Brain pericyte (primary cell): ENCODE data around the gene PLCB4.

Experiments used
- DNase-seq: peaks from one replicate; pipeline ENCODE4 v3.0.0-alpha.2; 2012; ENCODE audit warnings: low read depth, low spot score

The PLCB4 gene

DNA sequence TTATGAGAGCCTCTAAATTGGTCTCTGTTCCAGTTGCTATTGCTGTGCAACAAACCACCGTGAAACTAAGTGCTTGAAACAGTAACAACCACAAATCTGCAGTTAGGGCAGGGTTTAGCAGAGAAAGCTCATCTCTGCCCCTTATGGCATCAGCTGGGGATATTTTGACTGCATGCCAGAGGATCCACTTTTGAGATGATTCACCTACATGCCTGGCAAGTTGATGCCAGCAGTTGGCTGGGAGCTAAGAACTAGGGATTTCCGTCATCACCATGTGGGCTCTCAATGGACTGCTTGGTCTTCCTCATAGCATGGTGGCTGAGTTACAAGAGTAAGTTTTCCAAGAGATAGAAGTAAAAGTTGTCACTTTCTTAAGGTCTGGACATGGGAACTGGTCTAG, 35.1 kb downstream of the PLCB4 start:
- no peak for DNase-seq

DNA sequence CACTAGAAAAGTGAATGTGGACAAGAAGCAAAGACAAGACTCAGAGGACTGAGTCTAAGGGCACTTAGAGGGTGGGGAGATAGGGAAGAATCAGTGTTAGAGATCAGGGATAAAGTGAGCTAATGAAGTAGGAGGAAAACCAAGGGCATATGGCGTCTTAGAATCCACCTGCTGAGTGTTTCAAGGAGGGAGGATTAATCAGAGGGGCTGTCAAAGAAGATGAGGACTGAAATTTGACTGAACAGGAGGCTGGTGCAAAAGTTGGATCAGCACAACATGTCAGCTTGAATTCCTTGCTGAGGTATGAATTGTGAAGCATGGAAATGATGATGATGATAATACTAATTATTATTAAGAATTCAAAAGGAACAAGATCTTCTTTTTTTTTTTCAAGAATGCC, 39.4 kb downstream of the PLCB4 start:
- DNase-seq = no peak

DNA sequence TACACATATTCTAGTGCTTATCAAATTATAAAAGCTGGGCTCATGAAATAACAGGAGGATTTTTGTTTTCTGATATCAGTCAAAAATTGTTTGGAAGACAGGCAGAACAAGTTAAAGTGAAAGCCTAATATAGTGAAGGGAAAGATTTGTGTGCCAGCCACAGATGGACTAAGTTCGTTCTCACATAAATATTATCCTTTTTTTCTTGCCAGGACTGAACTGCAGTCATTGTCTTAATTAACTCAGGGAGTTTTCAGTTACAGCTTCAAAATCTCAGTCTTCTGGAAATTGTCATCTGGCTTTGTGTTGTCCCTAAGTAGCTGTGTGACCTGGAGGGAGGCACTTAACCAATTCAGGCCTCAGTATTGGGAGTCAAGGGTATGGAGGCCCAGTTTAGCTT, 40.7 kb downstream of the PLCB4 start:
- DNase-seq = no peak

DNA sequence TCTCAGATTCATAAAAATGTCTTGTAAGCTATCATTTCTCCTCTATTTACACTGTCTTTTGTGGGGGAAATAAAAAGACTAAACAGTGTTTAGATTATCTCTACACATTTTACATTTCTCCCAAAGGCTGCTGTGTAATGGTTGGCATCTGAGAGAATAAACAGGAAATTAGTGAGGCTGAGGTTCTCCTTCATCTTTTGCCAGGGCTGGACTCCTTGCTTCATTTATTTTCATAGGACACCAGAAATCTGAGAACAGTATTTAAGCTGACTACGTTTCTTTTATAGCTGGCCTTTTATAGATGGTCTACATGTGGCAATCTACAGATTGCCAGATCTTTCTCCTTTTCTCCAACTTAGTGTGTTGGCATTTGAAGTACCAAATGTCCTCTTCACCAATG, 41.5 kb downstream of the PLCB4 start:
- no peak for DNase-seq

DNA sequence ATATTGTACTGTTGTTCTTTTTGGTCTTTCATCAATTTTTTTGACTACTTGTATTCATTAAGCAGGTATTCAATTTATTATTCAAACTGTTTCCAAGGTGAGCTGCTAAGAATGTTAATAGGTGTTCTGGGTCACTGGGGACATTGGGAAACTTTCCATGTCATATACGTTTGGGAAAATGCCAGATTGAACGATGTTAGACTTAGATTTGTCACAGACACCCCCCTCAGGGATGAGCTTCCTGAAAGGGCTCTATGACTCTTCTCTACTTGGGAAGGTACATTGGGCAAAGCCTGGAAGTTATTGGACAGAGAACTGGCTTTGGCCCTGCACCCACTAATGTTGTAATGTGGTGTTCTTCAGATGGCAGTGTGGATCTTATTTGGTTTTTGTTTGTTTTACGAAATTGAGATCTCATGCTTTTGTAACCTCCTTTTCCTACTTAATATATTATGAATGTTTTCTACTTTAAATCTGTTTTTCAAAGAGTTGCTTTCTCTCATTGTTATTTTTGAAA, 42.1 kb downstream of the PLCB4 start:
- no peak for DNase-seq

DNA sequence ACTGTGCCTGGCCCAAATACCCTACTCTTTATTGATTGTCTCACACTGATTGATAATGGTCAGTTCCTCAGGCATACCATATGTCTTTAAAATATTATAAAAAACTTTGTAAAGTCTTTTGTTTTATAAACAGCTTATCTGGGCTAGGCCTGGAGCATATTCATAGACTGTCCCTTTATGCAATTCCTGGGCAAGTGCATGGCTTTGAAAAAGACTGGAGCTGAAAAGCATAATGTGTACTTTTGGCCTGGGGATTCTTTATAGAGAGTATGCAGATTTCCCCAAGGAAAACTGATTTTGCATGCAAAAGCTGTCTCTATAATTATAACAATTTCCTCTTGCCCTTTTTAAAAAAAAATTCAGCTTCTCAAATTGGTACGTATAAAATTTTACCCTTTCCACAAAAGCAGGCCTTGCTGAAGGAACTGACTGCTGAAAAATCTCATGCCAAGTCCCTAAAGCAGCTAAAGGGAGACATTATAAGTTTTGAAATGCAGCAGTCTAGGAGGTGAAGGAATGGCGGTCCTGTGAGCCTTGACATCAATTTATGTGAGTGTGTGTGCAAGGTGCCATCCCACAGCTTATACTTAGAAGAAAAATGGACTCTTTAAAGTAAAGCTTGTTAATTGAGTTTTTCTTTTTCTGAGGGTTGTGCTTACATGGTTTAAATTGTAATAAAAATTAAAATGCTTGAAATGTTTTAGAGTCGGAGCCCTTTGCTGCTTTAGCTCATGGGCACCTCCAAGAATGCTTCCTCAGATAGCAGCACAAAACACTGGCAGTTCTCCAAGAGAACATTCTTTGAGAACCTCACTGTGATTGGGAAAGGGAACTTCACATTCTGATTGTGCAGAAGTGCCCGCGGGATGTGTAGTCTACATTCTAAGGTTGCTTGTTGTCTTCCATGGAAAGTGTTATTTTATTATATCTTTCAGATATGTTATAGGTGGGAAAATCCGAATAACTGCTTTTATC, 43.9 kb downstream of the PLCB4 start:
- DNase-seq = no peak

DNA sequence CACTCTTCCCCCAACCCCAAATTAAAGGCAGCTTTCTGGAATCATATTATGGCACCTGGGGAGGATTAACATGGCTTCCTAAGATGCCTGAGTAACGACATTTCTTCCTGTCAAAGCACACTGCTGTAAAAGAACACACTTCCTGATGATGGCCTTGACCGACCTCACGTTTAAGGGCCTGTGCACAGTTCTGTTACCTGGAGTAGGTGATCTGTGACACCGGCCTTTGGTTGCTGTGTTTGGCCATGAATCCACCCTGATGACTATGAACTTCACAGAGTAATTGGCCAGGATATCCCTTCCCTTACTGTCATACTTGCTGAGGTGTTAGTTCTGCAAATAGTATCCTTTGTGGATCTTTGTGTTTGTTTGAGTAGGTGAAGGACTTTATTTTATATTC, 45.8 kb downstream of the PLCB4 start:
- no peak for DNase-seq

DNA sequence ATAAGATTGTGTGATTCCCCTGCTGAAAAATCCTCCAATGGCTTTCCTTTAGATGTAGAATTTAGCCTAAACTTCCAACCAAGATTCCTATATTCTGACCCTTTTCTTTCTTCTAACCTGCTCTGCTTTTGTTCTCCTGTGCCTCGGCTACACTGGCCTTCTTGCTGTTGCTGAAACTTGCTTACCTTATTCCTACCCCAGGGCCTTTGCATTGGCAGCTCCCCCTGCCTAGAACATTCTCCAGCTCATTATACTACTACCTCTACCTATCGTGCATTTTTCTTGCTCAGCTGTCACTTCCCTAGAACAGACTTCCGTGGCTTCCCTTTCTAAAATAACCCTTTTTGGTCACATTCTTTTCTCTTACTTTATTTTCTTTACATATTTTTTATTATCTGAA, 48.7 kb downstream of the PLCB4 start:
- no peak for DNase-seq

DNA sequence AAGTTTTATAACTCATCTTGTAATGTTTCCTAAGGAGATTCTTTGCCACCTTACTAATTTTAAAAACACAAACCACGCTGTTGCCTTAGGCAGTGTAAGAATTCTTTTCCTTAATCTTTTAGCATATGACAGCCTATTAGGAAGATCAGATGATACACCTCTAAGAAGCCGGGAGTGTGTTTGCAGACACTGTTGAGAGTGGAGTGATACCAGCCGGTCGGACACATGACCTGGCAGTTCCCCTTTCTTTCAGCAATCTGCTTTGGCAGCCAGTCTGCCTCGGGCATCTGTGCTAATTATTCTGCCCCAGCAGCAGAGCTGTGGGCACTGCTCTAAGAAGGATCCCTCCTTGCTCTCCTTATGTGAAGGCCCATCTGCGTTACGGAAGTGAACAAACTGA, 50.9 kb downstream of the PLCB4 start:
- no peak for DNase-seq

DNA sequence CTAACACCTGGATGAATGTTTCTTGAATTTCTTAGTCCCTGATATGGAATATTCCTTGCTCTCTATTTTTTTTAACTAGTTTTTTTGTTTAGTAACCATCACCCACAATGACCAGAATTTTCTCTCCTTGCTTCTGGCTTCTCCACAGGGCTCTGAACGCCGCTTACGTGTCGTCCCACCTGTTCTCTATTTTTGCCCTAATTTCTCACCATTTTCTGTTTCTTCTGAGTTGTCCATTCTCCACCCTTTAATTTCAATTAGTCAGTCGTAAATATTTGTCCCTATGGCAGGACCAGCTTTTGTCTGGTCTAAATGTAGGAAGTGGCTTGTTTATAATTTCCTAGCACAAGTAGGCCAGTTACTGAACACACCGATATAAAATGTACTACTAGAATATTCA, 52.3 kb downstream of the PLCB4 start:
- DNase-seq = no peak

DNA sequence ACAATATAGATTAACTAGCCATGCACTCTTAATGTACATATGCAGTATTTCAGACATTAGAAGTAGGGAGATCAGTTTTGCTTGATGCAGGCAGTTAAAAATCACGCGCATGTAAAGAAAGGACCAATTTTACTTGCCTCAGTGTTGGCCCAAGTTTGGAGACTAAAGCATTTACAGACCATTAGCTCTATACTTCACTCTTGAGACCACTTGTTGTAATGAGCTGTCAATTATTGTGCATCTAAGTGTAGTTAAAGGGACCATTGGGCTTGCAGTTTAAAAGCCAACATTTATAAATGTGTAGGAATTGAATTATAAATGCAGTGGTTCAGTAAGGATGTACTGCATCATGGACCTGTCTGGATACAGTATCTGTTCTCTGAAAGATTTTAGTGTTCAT, 53.7 kb downstream of the PLCB4 start:
- DNase-seq = no peak

DNA sequence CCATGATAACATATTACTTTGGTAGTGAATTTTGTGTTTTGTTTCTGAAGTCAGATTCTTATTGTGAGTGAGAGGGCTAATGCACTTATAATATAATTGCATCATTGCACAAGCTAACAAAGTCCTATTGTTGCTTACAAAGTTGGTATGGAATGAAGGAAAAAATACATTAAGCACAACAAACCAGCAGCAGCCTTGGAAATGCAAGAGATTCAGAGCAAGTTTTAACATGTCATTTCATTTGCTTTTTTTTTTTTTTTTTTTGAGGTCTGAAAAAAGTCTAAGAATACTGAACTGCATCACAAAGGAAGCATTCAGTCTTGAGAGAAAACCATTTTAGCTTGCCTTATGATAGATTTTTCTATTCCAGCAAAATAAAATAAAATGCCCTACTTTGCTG, 57.6 kb downstream of the PLCB4 start:
- no peak for DNase-seq

DNA sequence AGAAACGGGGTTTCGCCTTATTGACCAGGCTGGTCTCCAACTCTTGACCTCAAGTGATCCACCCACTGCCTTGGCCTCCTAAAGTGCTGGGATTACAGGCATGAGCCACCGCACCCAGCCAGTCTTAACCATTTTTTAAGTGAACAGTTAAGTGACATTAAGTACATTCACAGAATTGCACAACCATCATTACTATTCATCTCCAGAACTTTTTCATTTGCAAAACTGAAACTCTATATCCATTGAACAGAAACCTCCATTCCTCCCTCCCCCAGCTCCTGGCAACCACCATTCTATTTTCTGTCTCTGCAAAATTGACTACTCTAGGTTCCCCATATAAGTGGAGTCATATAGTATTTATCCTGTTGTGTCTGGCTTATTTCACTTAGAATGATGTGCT, 59.7 kb downstream of the PLCB4 start:
- DNase-seq = no peak

DNA sequence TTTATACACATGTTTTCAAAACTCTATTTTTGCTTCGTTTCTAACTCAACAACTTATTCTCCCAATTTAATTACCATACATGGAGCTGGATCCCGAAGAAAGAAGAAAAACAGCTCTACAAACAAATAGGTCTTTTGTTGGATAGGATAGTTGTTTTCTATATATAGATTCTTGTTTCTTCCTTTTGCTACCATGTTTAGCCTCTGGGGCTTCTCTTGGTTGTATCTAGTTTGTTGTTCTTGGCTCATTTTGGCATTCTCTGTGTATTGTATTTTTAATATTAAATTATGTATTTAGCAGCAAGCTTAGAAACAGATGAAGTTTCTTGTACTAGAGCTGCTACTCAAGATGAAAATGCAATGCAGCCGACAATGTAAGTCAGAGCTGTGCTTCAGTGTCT, 60.9 kb downstream of the PLCB4 start:
- DNase-seq = no peak

DNA sequence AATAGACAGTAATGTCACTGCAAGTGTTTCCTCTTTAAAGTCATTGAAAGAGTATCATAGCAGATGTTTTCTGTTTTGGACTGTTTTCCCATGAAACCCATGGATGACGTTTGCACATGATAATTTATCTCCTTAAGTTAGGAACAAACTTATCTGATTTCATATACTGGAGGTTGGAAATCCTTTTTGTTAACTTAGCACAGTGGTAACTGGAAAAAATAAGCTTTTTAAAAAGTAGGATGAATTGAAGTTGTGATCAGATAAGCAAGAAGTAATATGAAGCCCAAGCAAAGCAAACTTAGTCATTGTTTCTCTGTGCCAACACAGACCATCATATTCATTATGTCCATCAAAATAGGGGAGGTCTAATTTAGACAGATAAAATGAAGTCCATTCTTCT, 61.6 kb downstream of the PLCB4 start:
- no peak for DNase-seq

DNA sequence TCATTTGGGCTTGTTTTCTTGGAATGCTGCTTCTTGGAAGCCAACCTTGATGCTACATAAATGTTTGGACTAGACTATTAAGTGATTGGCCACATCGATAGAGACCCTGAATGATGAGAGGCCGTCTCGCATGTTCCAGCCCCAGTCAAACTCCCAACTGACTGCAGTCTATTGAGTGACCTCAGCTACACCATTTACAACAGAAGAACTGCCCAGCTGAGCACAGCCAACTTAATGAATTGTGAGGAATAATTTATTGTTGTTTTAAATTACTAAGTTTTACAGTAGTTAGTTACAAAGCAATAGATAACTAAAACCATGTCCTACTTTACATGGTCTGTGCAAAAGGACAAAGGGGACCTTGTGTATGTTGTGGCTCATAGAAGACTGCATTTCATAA, 63.0 kb downstream of the PLCB4 start:
- DNase-seq = no peak

DNA sequence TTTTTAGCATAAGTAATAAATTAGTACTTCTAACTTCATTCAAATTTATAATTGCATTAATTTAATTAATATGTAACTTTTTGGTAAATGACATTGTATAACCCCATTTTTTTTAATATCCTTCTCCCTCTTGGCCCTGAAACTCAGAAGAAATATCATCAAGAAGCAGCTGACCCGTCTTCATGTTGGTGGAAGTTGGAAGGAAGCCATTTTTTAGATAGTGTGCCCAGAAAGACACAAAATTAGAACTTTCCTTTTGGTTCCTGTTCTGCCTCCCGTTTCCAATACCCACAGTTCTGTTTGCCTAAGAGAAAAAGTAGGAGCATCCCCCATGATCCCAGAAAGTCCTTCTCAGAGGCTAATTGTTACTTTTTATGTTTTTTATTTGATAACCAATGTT, 65.5 kb downstream of the PLCB4 start:
- DNase-seq = no peak

DNA sequence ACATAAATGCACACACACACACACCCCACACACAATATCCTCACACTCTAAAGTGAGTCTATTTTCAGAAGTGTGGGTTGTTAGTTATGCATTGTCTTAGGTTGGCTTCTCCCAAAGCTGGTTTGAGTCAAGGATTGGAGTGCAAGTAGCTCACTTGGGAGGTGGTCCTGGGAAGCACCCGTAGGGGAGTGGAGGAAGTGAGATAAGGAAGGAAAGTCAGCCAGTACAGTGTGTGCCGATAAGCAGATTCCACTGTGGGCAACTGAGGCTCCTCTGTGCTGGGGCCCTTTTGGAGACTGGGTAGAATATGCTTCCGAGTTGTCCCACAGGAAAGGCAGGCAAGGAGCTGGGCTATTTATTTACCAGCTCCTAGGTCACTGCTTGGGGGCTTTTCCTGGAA, 67.2 kb downstream of the PLCB4 start:
- DNase-seq = no peak

DNA sequence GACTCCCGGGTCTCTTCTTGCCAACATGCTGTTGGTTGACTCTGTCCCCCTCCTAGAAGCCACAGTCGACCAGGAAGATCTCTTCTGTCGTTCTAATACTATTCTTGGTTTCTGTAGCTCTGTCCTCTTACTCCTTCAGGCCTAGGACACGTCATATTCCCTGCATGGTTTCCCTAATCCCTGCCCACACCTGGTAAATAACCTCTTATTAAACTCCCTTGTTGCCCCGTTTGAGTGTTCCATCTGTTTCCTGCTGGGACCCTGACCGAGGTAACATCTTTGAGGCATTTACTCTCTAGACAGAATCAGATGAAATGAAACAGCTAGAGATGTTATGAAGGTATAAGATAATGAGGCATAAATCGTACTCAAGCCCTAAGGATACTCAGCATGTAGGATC, 68.1 kb downstream of the PLCB4 start:
- DNase-seq = no peak

DNA sequence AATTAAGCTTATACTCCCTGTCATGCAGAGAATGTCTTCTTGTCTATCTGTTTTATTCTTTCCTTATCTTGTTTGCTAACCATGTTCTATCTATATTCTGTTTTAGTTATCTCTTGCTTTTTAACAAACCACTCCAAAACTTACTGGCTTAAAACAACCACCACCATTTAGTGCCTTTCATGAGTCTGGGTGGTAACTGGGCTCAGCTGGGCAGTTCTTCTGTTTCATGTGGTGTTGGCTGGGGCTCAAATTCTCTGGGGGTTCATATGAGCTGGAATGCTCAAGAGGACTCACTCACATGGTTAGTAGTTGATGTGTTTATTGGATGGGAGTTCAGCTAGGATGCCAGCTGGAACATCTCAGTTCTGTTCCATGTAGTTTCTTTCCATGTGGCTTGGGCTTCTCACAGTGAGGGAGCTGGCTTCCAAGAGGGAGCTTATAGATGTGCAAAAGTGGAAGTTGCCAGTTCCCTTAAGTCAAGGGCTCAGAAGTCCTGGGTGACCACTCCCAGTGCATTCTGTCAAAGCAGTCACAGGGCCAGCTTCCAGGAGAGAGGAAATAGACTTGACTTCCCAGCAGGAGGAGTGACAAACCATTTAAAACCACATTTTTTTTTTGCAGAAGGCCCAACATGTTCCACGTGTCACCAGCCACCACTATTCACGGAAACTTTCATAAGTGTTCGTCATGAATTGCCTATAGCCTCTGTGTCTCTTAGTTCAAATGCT, 70.4 kb downstream of the PLCB4 start:
- no peak for DNase-seq

DNA sequence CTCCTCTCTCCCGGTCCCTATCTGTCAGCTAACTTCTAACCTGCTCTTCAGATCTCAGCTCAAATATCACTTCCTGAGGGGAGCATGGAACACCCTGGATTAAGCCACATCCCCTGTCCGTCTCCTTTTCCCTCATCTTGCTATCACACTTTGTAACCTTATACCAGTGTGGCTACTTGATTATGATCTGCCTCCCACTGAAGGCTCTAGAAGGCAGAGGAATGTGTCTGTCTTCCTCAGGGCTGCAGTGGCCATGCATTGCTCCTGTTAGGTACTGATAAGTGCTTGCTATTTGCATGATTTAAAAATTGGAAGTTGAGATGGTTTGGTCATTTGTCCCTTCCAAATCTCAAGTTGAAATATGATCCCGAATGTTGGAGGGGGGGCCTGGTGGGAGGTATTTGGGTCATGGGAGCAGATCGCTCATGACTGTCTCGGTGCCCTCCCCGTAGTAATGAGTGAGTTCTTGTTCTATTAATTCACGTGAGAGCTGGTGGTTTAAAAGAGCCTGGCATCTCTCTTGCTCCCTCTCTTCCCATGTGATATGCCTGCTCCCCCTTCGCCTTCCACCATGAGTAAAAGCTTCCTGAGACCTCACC, 71.4 kb downstream of the PLCB4 start:
- DNase-seq = no peak

DNA sequence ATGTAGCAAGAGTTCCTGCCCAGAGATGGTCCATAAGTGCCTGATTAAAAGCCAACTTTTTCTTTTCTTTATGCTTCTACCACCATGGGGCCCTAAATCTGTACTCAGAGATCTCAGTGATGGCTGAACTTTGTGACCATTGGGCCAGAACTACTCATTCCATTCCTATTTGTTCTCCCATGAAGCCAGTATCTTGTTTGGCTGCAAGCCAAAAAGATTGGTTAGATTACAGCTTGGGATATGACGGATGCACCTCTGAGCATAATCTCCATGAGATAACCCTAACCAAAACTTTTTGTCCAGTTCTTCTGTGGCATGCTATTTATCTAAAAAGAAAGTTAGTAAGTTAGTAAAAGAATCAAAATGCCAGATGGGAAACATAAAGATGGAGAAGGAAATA, 72.2 kb downstream of the PLCB4 start:
- no peak for DNase-seq
